ENCODE measurements around the gene ATP6V1D. TPM values are rescaled to one million over a fixed set of nuclear protein-coding genes. Genes with fewer than 3 reads are reported as not detected.
"Not testable (repeated sequence)": the region's sequence is repeated elsewhere in the genome, so short reads cannot be mapped to it uniquely, and the experiment has no call there.

The ATP6V1D gene
- total RNA-seq, result 61.6 TPM

- H3K9me3 ChIP-seq (ENCODE audit: control insufficient read depth in 3 of 3, low read length in 3 of 3), result no peaks in the 10 kb centered on the region
- peaks cover 0 to 4% (median 0%) of the 10 kb centered on the region in 3 donors for H3K36me3 ChIP-seq (ENCODE audit: control insufficient read depth in 3 of 3, insufficient read depth in 3 of 3, low read length in 3 of 3)
- H3K4me3 ChIP-seq (ENCODE audit: low read length in 3 of 3), result peak within 1 kb of the TSS; percentile 92 to 99 (median 94)
- H3K27me3 ChIP-seq (ENCODE audit: control insufficient read depth in 3 of 3, insufficient read depth in 3 of 3, low read length in 3 of 3), result no peaks in the 10 kb centered on the region
- H3K9ac ChIP-seq (ENCODE audit: low read depth in 1 of 3, low read length in 3 of 3), result peak within 1 kb of the TSS; percentile 91 to 98 (median 93)
- peaks cover 20 to 38% (median 29%) of the 10 kb centered on the region in 3 donors for H3K4me1 ChIP-seq (ENCODE audit: control insufficient read depth in 3 of 3, insufficient read depth in 3 of 3, low read length in 3 of 3)
- peak within 1 kb of the TSS; percentile 97 for H3K27ac ChIP-seq (ENCODE audit: low read depth, low read length)
Observed at GRCh38 chr14:67359775-67360469, at the start of gene ATP6V1D, which contains the start of gene EIF2S1. ATP6V1D (minus strand) TSS chr14:67359804; CDS start chr14:67359698, 106 bp downstream. EIF2S1 (plus strand) TSS chr14:67360328; CDS start chr14:67364768, 4,440 bp downstream.

GRCh38 chr14:67408122-67408801 is 48.7 kb upstream of the ATP6V1D start:
- H3K4me1 ChIP-seq (ENCODE audit: control insufficient read depth in 3 of 3, insufficient read depth in 3 of 3, low read length in 3 of 3); H3K9ac ChIP-seq (ENCODE audit: low read depth in 1 of 3, low read length in 3 of 3); H3K4me3 ChIP-seq (ENCODE audit: low read length in 3 of 3); H3K36me3 ChIP-seq (ENCODE audit: control insufficient read depth in 3 of 3, insufficient read depth in 3 of 3, low read length in 3 of 3); H3K9me3 ChIP-seq (ENCODE audit: control insufficient read depth in 3 of 3, low read length in 3 of 3); H3K27ac ChIP-seq (ENCODE audit: low read depth, low read length): not testable (repeated sequence)
- H3K27me3 ChIP-seq (ENCODE audit: control insufficient read depth in 3 of 3, insufficient read depth in 3 of 3, low read length in 3 of 3), result peaks cover 15 to 24% (median 16%) of the 10 kb centered on the region in 3 donors

- H3K27ac ChIP-seq (ENCODE audit: low read depth, low read length), result no peak overlapping the region
- H3K4me3 ChIP-seq (ENCODE audit: low read length in 3 of 3), result no peak overlapping the region
- H3K27me3 ChIP-seq (ENCODE audit: control insufficient read depth in 3 of 3, insufficient read depth in 3 of 3, low read length in 3 of 3), result peaks cover 0 to 6% (median 2%) of the 10 kb centered on the region in 3 donors
- H3K9ac ChIP-seq (ENCODE audit: low read depth in 1 of 3, low read length in 3 of 3), result no peak overlapping the region
- no peaks in the 10 kb centered on the region for H3K4me1 ChIP-seq (ENCODE audit: control insufficient read depth in 3 of 3, insufficient read depth in 3 of 3, low read length in 3 of 3)
- H3K36me3 ChIP-seq (ENCODE audit: control insufficient read depth in 3 of 3, insufficient read depth in 3 of 3, low read length in 3 of 3), result no peaks in the 10 kb centered on the region
- H3K9me3 ChIP-seq (ENCODE audit: control insufficient read depth in 3 of 3, low read length in 3 of 3), result no peaks in the 10 kb centered on the region
Observed at GRCh38 chr14:67405771-67406170, 46.2 kb upstream of the ATP6V1D start.

- no peak overlapping the region for H3K4me3 ChIP-seq (ENCODE audit: low read length in 3 of 3)
- no peak overlapping the region for H3K9ac ChIP-seq (ENCODE audit: low read depth in 1 of 3, low read length in 3 of 3)
- H3K4me1 ChIP-seq (ENCODE audit: control insufficient read depth in 3 of 3, insufficient read depth in 3 of 3, low read length in 3 of 3), result no peaks in the 10 kb centered on the region
Observed at GRCh38 chr14:67400434-67400833, 40.8 kb upstream of the ATP6V1D start.

GRCh38 chr14:67397536-67397935 is 37.9 kb upstream of the ATP6V1D start:
- no peaks in the 10 kb centered on the region for H3K27me3 ChIP-seq (ENCODE audit: control insufficient read depth in 3 of 3, insufficient read depth in 3 of 3, low read length in 3 of 3)
- no peaks in the 10 kb centered on the region for H3K4me1 ChIP-seq (ENCODE audit: control insufficient read depth in 3 of 3, insufficient read depth in 3 of 3, low read length in 3 of 3)
- H3K9ac ChIP-seq (ENCODE audit: low read depth in 1 of 3, low read length in 3 of 3), result no peak overlapping the region
- H3K9me3 ChIP-seq (ENCODE audit: control insufficient read depth in 3 of 3, low read length in 3 of 3), result no peaks in the 10 kb centered on the region
- H3K27ac ChIP-seq (ENCODE audit: low read depth, low read length), result no peak overlapping the region
- H3K36me3 ChIP-seq (ENCODE audit: control insufficient read depth in 3 of 3, insufficient read depth in 3 of 3, low read length in 3 of 3), result no peaks in the 10 kb centered on the region
- no peak overlapping the region for H3K4me3 ChIP-seq (ENCODE audit: low read length in 3 of 3)

More at GRCh38 chr14:67400434-67400833, 40.8 kb upstream of the ATP6V1D start:
- H3K36me3 ChIP-seq (ENCODE audit: control insufficient read depth in 3 of 3, insufficient read depth in 3 of 3, low read length in 3 of 3), result no peaks in the 10 kb centered on the region
- no peaks in the 10 kb centered on the region for H3K9me3 ChIP-seq (ENCODE audit: control insufficient read depth in 3 of 3, low read length in 3 of 3)
- no peaks in the 10 kb centered on the region for H3K27me3 ChIP-seq (ENCODE audit: control insufficient read depth in 3 of 3, insufficient read depth in 3 of 3, low read length in 3 of 3)
- H3K27ac ChIP-seq (ENCODE audit: low read depth, low read length), result no peak overlapping the region

GRCh38 chr14:67396381-67396970 is 36.9 kb upstream of the ATP6V1D start:
- Histone ChIP-seq H3K27ac (ENCODE audit: low read depth, low read length) (no peak overlapping the region), H3K36me3 (ENCODE audit: control insufficient read depth in 3 of 3, insufficient read depth in 3 of 3, low read length in 3 of 3) (no peaks in the 10 kb centered on the region), H3K4me3 (ENCODE audit: low read length in 3 of 3) (no peak overlapping the region)

GRCh38 chr14:67395876-67396189 is 36.2 kb upstream of the ATP6V1D start:
- Histone ChIP-seq H3K4me1 (ENCODE audit: control insufficient read depth in 3 of 3, insufficient read depth in 3 of 3, low read length in 3 of 3) (peaks cover 0 to 3% (median 3%) of the 10 kb centered on the region in 3 donors), H3K36me3 (ENCODE audit: control insufficient read depth in 3 of 3, insufficient read depth in 3 of 3, low read length in 3 of 3) (no peaks in the 10 kb centered on the region), H3K9me3 (ENCODE audit: control insufficient read depth in 3 of 3, low read length in 3 of 3) (no peaks in the 10 kb centered on the region), H3K27me3 (ENCODE audit: control insufficient read depth in 3 of 3, insufficient read depth in 3 of 3, low read length in 3 of 3) (no peaks in the 10 kb centered on the region), H3K9ac (ENCODE audit: low read depth in 1 of 3, low read length in 3 of 3) (no peak overlapping the region), H3K27ac (ENCODE audit: low read depth, low read length) (no peak overlapping the region), H3K4me3 (ENCODE audit: low read length in 3 of 3) (no peak overlapping the region)

More at GRCh38 chr14:67396381-67396970, 36.9 kb upstream of the ATP6V1D start:
- Histone ChIP-seq H3K27me3 (ENCODE audit: control insufficient read depth in 3 of 3, insufficient read depth in 3 of 3, low read length in 3 of 3) (no peaks in the 10 kb centered on the region), H3K9me3 (ENCODE audit: control insufficient read depth in 3 of 3, low read length in 3 of 3) (no peaks in the 10 kb centered on the region), H3K9ac (ENCODE audit: low read depth in 1 of 3, low read length in 3 of 3) (no peak overlapping the region), H3K4me1 (ENCODE audit: control insufficient read depth in 3 of 3, insufficient read depth in 3 of 3, low read length in 3 of 3) (no peaks in the 10 kb centered on the region)

- H3K27me3 ChIP-seq (ENCODE audit: control insufficient read depth in 3 of 3, insufficient read depth in 3 of 3, low read length in 3 of 3), result no peaks in the 10 kb centered on the region
- no peak overlapping the region for H3K9ac ChIP-seq (ENCODE audit: low read depth in 1 of 3, low read length in 3 of 3)
- H3K36me3 ChIP-seq (ENCODE audit: control insufficient read depth in 3 of 3, insufficient read depth in 3 of 3, low read length in 3 of 3), result no peaks in the 10 kb centered on the region
- H3K4me3 ChIP-seq (ENCODE audit: low read length in 3 of 3), result no peak overlapping the region
- H3K27ac ChIP-seq (ENCODE audit: low read depth, low read length), result no peak overlapping the region
- H3K9me3 ChIP-seq (ENCODE audit: control insufficient read depth in 3 of 3, low read length in 3 of 3), result no peaks in the 10 kb centered on the region
- H3K4me1 ChIP-seq (ENCODE audit: control insufficient read depth in 3 of 3, insufficient read depth in 3 of 3, low read length in 3 of 3), result peaks cover 5 to 9% (median 8%) of the 10 kb centered on the region in 3 donors
Observed at GRCh38 chr14:67395086-67395875, 35.7 kb upstream of the ATP6V1D start.

- H3K4me1 ChIP-seq (ENCODE audit: control insufficient read depth in 3 of 3, insufficient read depth in 3 of 3, low read length in 3 of 3), result peaks cover 8 to 11% (median 10%) of the 10 kb centered on the region in 3 donors
- no peaks in the 10 kb centered on the region for H3K27me3 ChIP-seq (ENCODE audit: control insufficient read depth in 3 of 3, insufficient read depth in 3 of 3, low read length in 3 of 3)
- H3K4me3 ChIP-seq (ENCODE audit: low read length in 3 of 3), result no peak overlapping the region
- no peaks in the 10 kb centered on the region for H3K9me3 ChIP-seq (ENCODE audit: control insufficient read depth in 3 of 3, low read length in 3 of 3)
- H3K9ac ChIP-seq (ENCODE audit: low read depth in 1 of 3, low read length in 3 of 3), result no peak overlapping the region
- H3K27ac ChIP-seq (ENCODE audit: low read depth, low read length), result no peak overlapping the region
- H3K36me3 ChIP-seq (ENCODE audit: control insufficient read depth in 3 of 3, insufficient read depth in 3 of 3, low read length in 3 of 3), result no peaks in the 10 kb centered on the region
Observed at GRCh38 chr14:67393689-67394088, 34.1 kb upstream of the ATP6V1D start.

Data from skeletal muscle tissue (tissue), 4 donors.